ENCODE data around the gene PDXDC1.
"Not testable (repeated sequence)": the region's sequence is repeated elsewhere in the genome, so short reads cannot be mapped to it uniquely, and the experiment has no call there.

DNA sequence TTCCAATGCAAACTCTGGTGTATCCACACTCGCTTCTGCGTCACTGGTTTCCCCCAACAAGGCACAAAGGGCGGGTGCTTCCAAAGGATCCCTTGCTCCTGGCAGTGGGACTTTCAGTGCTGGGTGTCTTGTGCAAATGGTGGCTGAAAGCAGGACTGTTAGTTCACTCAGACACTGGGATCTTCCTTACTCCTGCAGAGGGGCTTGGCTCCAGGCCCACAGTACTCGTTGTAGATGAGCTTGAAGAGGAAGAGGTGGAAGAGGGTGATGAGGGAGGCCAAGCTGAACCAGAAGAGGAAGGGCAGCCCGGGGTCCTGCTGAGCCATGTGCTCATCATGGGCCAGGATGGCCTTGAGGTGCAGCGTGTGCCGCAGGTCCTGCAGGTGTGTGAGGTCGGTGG, 13.3 kb downstream of the PDXDC1 start:
- not testable (repeated sequence) for TF ChIP-seq POLR2A (IDR thresholded peaks at IDR 0.05; ENCODE audit: low read length); GATA1 (IDR thresholded peaks at IDR 0.05; ENCODE audit: low read depth, low read length)

Data from erythroblast (primary cell).